Body of pancreas (tissue), 4 donors: ENCODE data around the gene GGCX. TPM values are rescaled to one million over a fixed set of nuclear protein-coding genes. Genes with fewer than 3 reads are reported as not detected.

ENCODE experiments used
- ATAC-seq: fragments of 150-250 bp; one replicate; pipeline ENCODE4 v1.9.1; 2016
- DNase-seq, 4 donors: peaks; one replicate each; pipeline ENCODE4 v3.0.0-alpha.2; 2019
- H3K27ac ChIP-seq, 4 donors: fragments of 200-600 bp; sonication (generic); 1 replicate in 3 of 4; 2 replicates in 1 of 4; pipeline versions ENCODE4 v1.5.1 to v1.6.1; 2016 to 2019; ENCODE audit warnings: mild to moderate bottlenecking in 1 of 4, mixed read lengths in 1 of 4, moderate library complexity in 1 of 4
- H3K27me3 ChIP-seq, 2 donors: fragments of 200-600 bp; sonication (generic); one replicate each; pipeline ENCODE4 v1.6.0; 2016; ENCODE audit warnings: mild to moderate bottlenecking in 1 of 2
- H3K36me3 ChIP-seq, 2 donors: fragments of 200-600 bp; sonication (generic); replicated peaks in 1 of 2; 2 replicates each; pipeline ENCODE4 v1.5.1; 2016; ENCODE audit warnings: low read depth in 2 of 2; ENCODE audit not compliant: insufficient read depth in 1 of 2
- H3K4me1 ChIP-seq: fragments of 200-600 bp; sonication (generic); one replicate; pipeline ENCODE4 v1.6.0; 2016
- H3K4me3 ChIP-seq, 2 donors: fragments of 200-600 bp; sonication (generic); 1 replicate in 1 of 2; 2 replicates in 1 of 2; pipeline ENCODE4 v1.5.1; 2016 to 2019
- H3K9me3 ChIP-seq, 3 donors: fragments of 200-600 bp; sonication (generic); 1 replicate in 2 of 3; 2 replicates in 1 of 3; pipeline ENCODE4 v1.5.1; 2016
- POLR2A ChIP-seq, 3 donors: fragments of 450-650 bp; IDR thresholded peaks; one replicate each; pipeline ENCODE4 v1.6.1; 2016; ENCODE audit warnings: antibody characterized with exemption in 3 of 3, mild to moderate bottlenecking in 2 of 3
- WGBS, 2 donors: methylation state at CpG; one replicate each; pipeline ENCODE4 v1.1.5; 2017; 5-methylcytosine and 5-hydroxymethylcytosine counted together
- intact Hi-C: fragments of 100-400 bp; cut with DNase I; formaldehyde crosslinking; loops from one replicate; pipeline ENCODE4 v1.15.1; 2023
- total RNA-seq, 2 donors: library from RNA; depleted of rRNA; stranded (reverse); fragments of >200 nt; gene quantifications; one replicate each; pipeline ENCODE4 v1.1.0, GENCODE V29; 2016
- TF ChIP-seq, protein P1 (sequence below), 7 experiments: fragments of 450-650 bp in 4 of 7; fragments of 200-600 bp in 3 of 7; sonication (generic) in 3 of 7; IDR thresholded peaks; one replicate each; pipeline ENCODE4 v1.5.1; 2016 to 2019; ENCODE audit warnings: antibody characterized with exemption in 7 of 7

GGCX gene
- total RNA-seq, 2 donors from 2014 or later, result 35.5 to 48.1 TPM

GRCh38 chr2:85503851-85504777, 57.2 kb downstream of the GGCX start:
- no peak overlapping the region for H3K27ac ChIP-seq
- no peak for DNase-seq
- intact Hi-C loops, result no loop called here

GRCh38 chr2:85503168-85503850, 58.0 kb downstream of the GGCX start:
- Histone ChIP-seq H3K27me3 (no peaks in the 10 kb centered on the region), H3K36me3 (no peaks in the 10 kb centered on the region), H3K27ac (no peak overlapping the region), H3K4me3 (no peak overlapping the region), H3K9me3 (no peaks in the 10 kb centered on the region), H3K4me1 (peaks cover 20% of the 10 kb centered on the region)
- DNase-seq, result peak in 3 of 4 donors; percentile 22 to 31 (median 23)
- TF ChIP-seq, protein P1, sequence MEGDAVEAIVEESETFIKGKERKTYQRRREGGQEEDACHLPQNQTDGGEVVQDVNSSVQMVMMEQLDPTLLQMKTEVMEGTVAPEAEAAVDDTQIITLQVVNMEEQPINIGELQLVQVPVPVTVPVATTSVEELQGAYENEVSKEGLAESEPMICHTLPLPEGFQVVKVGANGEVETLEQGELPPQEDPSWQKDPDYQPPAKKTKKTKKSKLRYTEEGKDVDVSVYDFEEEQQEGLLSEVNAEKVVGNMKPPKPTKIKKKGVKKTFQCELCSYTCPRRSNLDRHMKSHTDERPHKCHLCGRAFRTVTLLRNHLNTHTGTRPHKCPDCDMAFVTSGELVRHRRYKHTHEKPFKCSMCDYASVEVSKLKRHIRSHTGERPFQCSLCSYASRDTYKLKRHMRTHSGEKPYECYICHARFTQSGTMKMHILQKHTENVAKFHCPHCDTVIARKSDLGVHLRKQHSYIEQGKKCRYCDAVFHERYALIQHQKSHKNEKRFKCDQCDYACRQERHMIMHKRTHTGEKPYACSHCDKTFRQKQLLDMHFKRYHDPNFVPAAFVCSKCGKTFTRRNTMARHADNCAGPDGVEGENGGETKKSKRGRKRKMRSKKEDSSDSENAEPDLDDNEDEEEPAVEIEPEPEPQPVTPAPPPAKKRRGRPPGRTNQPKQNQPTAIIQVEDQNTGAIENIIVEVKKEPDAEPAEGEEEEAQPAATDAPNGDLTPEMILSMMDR (IDR thresholded peaks at IDR 0.05), result peak in 1 of 7 experiments; percentile 15
- no peak for TF ChIP-seq POLR2A (IDR thresholded peaks at IDR 0.05)
- intact Hi-C loops, result no loop called here
- WGBS, 2 donors, result 68 to 83% methylated on average over 6 to 16 of the region's 17 CpGs
- peak; percentile 19 for ATAC-seq

More at GRCh38 chr2:85503851-85504777, 57.2 kb downstream of the GGCX start:
- 87% methylated on average over 14 to 18 of the region's 18 CpGs for WGBS, 2 donors
- Histone ChIP-seq H3K36me3 (no peaks in the 10 kb centered on the region), H3K4me3 (no peak overlapping the region), H3K27me3 (no peaks in the 10 kb centered on the region), H3K9me3 (no peaks in the 10 kb centered on the region), H3K4me1 (peaks cover 20% of the 10 kb centered on the region)
- TF ChIP-seq, protein P1 (IDR thresholded peaks at IDR 0.05), result no peak
- no peak for TF ChIP-seq POLR2A (IDR thresholded peaks at IDR 0.05)
- ATAC-seq, result no peak

- DNase-seq, result no peak
- WGBS, 2 donors, result 71 to 74% methylated on average over 3 of the region's 3 CpGs
- TF ChIP-seq, protein P1 (IDR thresholded peaks at IDR 0.05), result no peak
- no peak for TF ChIP-seq POLR2A (IDR thresholded peaks at IDR 0.05)
- Histone ChIP-seq H3K4me3 (no peak overlapping the region), H3K36me3 (no peaks in the 10 kb centered on the region), H3K4me1 (peaks cover 20% of the 10 kb centered on the region), H3K9me3 (no peaks in the 10 kb centered on the region), H3K27ac (no peak overlapping the region), H3K27me3 (no peaks in the 10 kb centered on the region)
- ATAC-seq, result peak; percentile 7
- intact Hi-C loops, result no loop called here
Observed at GRCh38 chr2:85502720-85503119, 58.6 kb downstream of the GGCX start.

DNA sequence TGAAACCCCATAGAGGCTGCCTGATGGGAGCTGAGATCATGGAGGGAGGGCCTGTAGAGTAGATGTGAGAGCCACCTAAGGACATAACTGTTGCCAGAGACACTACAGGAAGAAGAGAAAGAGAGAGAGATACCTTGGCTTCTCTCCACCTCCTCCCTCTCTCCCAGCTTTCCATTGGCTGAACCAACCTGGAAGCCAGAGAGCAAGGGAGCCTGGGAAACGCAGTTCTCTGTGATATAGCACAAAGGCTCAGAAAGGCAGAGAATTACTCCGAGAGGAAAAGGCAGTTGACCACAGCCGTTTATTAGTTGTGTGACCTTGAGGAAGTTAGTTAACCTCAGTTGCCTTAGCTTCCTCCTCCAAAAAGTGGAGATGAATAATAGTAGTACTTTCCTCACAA, 60.0 kb downstream of the GGCX start:
- no peaks in the 10 kb centered on the region for H3K27me3 ChIP-seq
- TF ChIP-seq, protein P1 (IDR thresholded peaks at IDR 0.05), result no peak
- TF ChIP-seq POLR2A (IDR thresholded peaks at IDR 0.05), result no peak
- intact Hi-C loops, result no loop called here
- H3K4me1 ChIP-seq, result peaks cover 20% of the 10 kb centered on the region
- DNase-seq (peak in 1 of 4 donors; percentile 47), ATAC-seq (no peak)
- H3K9me3 ChIP-seq, result no peaks in the 10 kb centered on the region
- H3K27ac ChIP-seq, result peak overlapping the region in 1 of 4 donors; percentile 44
- 41 to 51% methylated on average over 3 of the region's 3 CpGs for WGBS, 2 donors
- no peaks in the 10 kb centered on the region for H3K36me3 ChIP-seq
- H3K4me3 ChIP-seq, result no peak overlapping the region
